Upper lobe of right lung (tissue), 1 donor: ENCODE measurements around the gene HTT. TPM values are rescaled to one million over a fixed set of nuclear protein-coding genes. Genes with fewer than 3 reads are reported as not detected.

Source experiments
- ATAC-seq: fragments of 200-7000 bp; cut with Tn5 transposase; one replicate; pipeline ENCODE4 v1.9.1; 2020; ENCODE audit warnings: mild to moderate bottlenecking, moderate library complexity
- DNase-seq: peaks from one replicate; pipeline ENCODE4 v3.0.0-alpha.2; 2020
- H3K27ac ChIP-seq: fragments of 200-600 bp; one replicate; pipeline ENCODE4 v1.8.0; 2022
- H3K27me3 ChIP-seq: fragments of 200-600 bp; one replicate; pipeline ENCODE4 v1.8.0; 2022; ENCODE audit warnings: mild to moderate bottlenecking
- H3K36me3 ChIP-seq: fragments of 200-600 bp; one replicate; pipeline ENCODE4 v1.8.0; 2022
- H3K4me1 ChIP-seq: fragments of 200-600 bp; one replicate; pipeline ENCODE4 v1.8.0; 2022
- H3K4me3 ChIP-seq: fragments of 200-600 bp; one replicate; pipeline ENCODE4 v1.8.0; 2022; ENCODE audit warnings: mild to moderate bottlenecking
- H3K9me3 ChIP-seq: fragments of 200-600 bp; one replicate; pipeline ENCODE4 v1.8.0; 2022
- CTCF ChIP-seq: fragments of 200-600 bp; IDR thresholded peaks from one replicate; pipeline ENCODE4 v1.8.0; 2022; ENCODE audit warnings: antibody characterized with exemption
- intact Hi-C: fragments of 100-400 bp; cut with DNase I; formaldehyde crosslinking; loops from one replicate; pipeline ENCODE4 v1.11.0; 2022
- total RNA-seq: library from RNA; stranded (reverse); fragmentation: NEBNext Ultra II Directional; extraction: Animal tissue kit (Norgen Biotek cat#: 25700); gene quantifications from one replicate; pipeline ENCODE4 v1.2.1, GENCODE V29; 2021
- donor health status: DM: no; HTN: yes; CAD: no; lungs with severe emphysema.

The HTT gene
- total RNA-seq, 1 donor from 2014 or later = 73.6 TPM

GRCh38 chr4:3031357-3032082 lies 43.0 kb upstream of the HTT start:
- DNase-seq (peak; percentile 84), ATAC-seq (peak; percentile 76)
- Histone ChIP-seq H3K4me1 (no peaks in the 10 kb centered on the region), H3K27me3 (no peaks in the 10 kb centered on the region), H3K4me3 (no peak overlapping the region), H3K9me3 (no peaks in the 10 kb centered on the region), H3K36me3 (no peaks in the 10 kb centered on the region), H3K27ac (no peak overlapping the region)
- intact Hi-C loops = no loop called here
- TF ChIP-seq CTCF = no peak

- no peak for DNase-seq
Observed at GRCh38 chr4:3034231-3034630, 40.2 kb upstream of the HTT start.

GRCh38 chr4:3035249-3035648 lies 39.2 kb upstream of the HTT start:
- DNase-seq (no peak), ATAC-seq (no peak)
- peaks cover 9% of the 10 kb centered on the region for H3K4me1 ChIP-seq
- intact Hi-C loops = no loop called here
- no peaks in the 10 kb centered on the region for H3K27me3 ChIP-seq
- H3K36me3 ChIP-seq = no peaks in the 10 kb centered on the region
- H3K9me3 ChIP-seq = no peaks in the 10 kb centered on the region
- no peak overlapping the region for H3K4me3 ChIP-seq
- TF ChIP-seq CTCF = no peak
- no peak overlapping the region for H3K27ac ChIP-seq

More at GRCh38 chr4:3034231-3034630, 40.2 kb upstream of the HTT start:
- Histone ChIP-seq H3K27me3 (no peaks in the 10 kb centered on the region), H3K4me1 (peaks cover 9% of the 10 kb centered on the region), H3K9me3 (no peaks in the 10 kb centered on the region), H3K36me3 (no peaks in the 10 kb centered on the region), H3K4me3 (no peak overlapping the region), H3K27ac (no peak overlapping the region)
- no peak for ATAC-seq
- no peak for TF ChIP-seq CTCF
- intact Hi-C loops = no loop called here

- no peak overlapping the region for H3K27ac ChIP-seq
- no peak for ATAC-seq
- no peaks in the 10 kb centered on the region for H3K27me3 ChIP-seq
- no peak overlapping the region for H3K4me3 ChIP-seq
- H3K9me3 ChIP-seq = no peaks in the 10 kb centered on the region
- no peaks in the 10 kb centered on the region for H3K36me3 ChIP-seq
- intact Hi-C loops = no loop called here
- H3K4me1 ChIP-seq = peaks cover 9% of the 10 kb centered on the region
- DNase-seq = no peak
- no peak for TF ChIP-seq CTCF
Observed at GRCh38 chr4:3035674-3036073, 38.8 kb upstream of the HTT start.

- H3K4me3 ChIP-seq = no peak overlapping the region
- no peak overlapping the region for H3K27ac ChIP-seq
- intact Hi-C loops = no loop called here
- H3K27me3 ChIP-seq = no peaks in the 10 kb centered on the region
- TF ChIP-seq CTCF = no peak
- no peak for ATAC-seq
- H3K4me1 ChIP-seq = peaks cover 16% of the 10 kb centered on the region
- H3K9me3 ChIP-seq = no peaks in the 10 kb centered on the region
- H3K36me3 ChIP-seq = no peaks in the 10 kb centered on the region
- no peak for DNase-seq
Observed at GRCh38 chr4:3036131-3036952, 38.1 kb upstream of the HTT start.
